Measurements from ENCODE around the gene GABBR2.
"Not testable (repeated sequence)": the region's sequence is repeated elsewhere in the genome, so short reads cannot be mapped to it uniquely, and the experiment has no call there.

GABBR2 gene

GRCh38 chr9:98591696-98592095 lies 117.0 kb downstream of the GABBR2 start:
- H3K27me3 ChIP-seq (replicated peaks; ENCODE audit: control insufficient read depth, insufficient read depth, low read length, poor library complexity, severe bottlenecking), result no peaks in the 10 kb centered on the region
- H3K4me1 ChIP-seq (ENCODE audit: control insufficient read depth, insufficient read depth, low read length, poor library complexity, severe bottlenecking), result no peaks in the 10 kb centered on the region
- H3K4me3 ChIP-seq (ENCODE audit: insufficient read depth, low read depth, low read length, poor library complexity, severe bottlenecking), result no peak overlapping the region
- no peak for DNase-seq
- no peaks in the 10 kb centered on the region for H3K9me3 ChIP-seq (ENCODE audit: control insufficient read depth, low read length)
- H3K36me3 ChIP-seq (ENCODE audit: control insufficient read depth, insufficient read depth, low read length), result no peaks in the 10 kb centered on the region
- no peak overlapping the region for H3K27ac ChIP-seq (ENCODE audit: insufficient read depth, low read length, poor library complexity, severe bottlenecking)

GRCh38 chr9:98590101-98590500 lies 118.6 kb downstream of the GABBR2 start:
- DNase-seq, result no peak
- Histone ChIP-seq H3K4me3 (ENCODE audit: insufficient read depth, low read depth, low read length, poor library complexity, severe bottlenecking) (no peak overlapping the region), H3K4me1 (ENCODE audit: control insufficient read depth, insufficient read depth, low read length, poor library complexity, severe bottlenecking) (no peaks in the 10 kb centered on the region)

GRCh38 chr9:98589102-98589501 lies 119.6 kb downstream of the GABBR2 start:
- no peak for DNase-seq
- Histone ChIP-seq H3K27ac (ENCODE audit: insufficient read depth, low read length, poor library complexity, severe bottlenecking) (no peak overlapping the region), H3K4me3 (ENCODE audit: insufficient read depth, low read depth, low read length, poor library complexity, severe bottlenecking) (no peak overlapping the region), H3K9me3 (ENCODE audit: control insufficient read depth, low read length) (no peaks in the 10 kb centered on the region), H3K4me1 (ENCODE audit: control insufficient read depth, insufficient read depth, low read length, poor library complexity, severe bottlenecking) (no peaks in the 10 kb centered on the region), H3K27me3 (replicated peaks; ENCODE audit: control insufficient read depth, insufficient read depth, low read length, poor library complexity, severe bottlenecking) (no peaks in the 10 kb centered on the region), H3K36me3 (ENCODE audit: control insufficient read depth, insufficient read depth, low read length) (no peaks in the 10 kb centered on the region)

More at GRCh38 chr9:98590101-98590500, 118.6 kb downstream of the GABBR2 start:
- H3K27ac ChIP-seq (ENCODE audit: insufficient read depth, low read length, poor library complexity, severe bottlenecking), result no peak overlapping the region
- no peaks in the 10 kb centered on the region for H3K9me3 ChIP-seq (ENCODE audit: control insufficient read depth, low read length)
- no peaks in the 10 kb centered on the region for H3K36me3 ChIP-seq (ENCODE audit: control insufficient read depth, insufficient read depth, low read length)
- H3K27me3 ChIP-seq (replicated peaks; ENCODE audit: control insufficient read depth, insufficient read depth, low read length, poor library complexity, severe bottlenecking), result no peaks in the 10 kb centered on the region

GRCh38 chr9:98584853-98585438 lies 123.8 kb downstream of the GABBR2 start:
- H3K27ac ChIP-seq (ENCODE audit: insufficient read depth, low read length, poor library complexity, severe bottlenecking); H3K27me3 ChIP-seq (replicated peaks; ENCODE audit: control insufficient read depth, insufficient read depth, low read length, poor library complexity, severe bottlenecking); H3K9me3 ChIP-seq (ENCODE audit: control insufficient read depth, low read length); H3K36me3 ChIP-seq (ENCODE audit: control insufficient read depth, insufficient read depth, low read length); H3K4me1 ChIP-seq (ENCODE audit: control insufficient read depth, insufficient read depth, low read length, poor library complexity, severe bottlenecking); DNase-seq; H3K4me3 ChIP-seq (ENCODE audit: insufficient read depth, low read depth, low read length, poor library complexity, severe bottlenecking): not testable (repeated sequence)

GRCh38 chr9:98584059-98584458 lies 124.7 kb downstream of the GABBR2 start:
- H3K27ac ChIP-seq (ENCODE audit: insufficient read depth, low read length, poor library complexity, severe bottlenecking), result no peak overlapping the region
- no peaks in the 10 kb centered on the region for H3K27me3 ChIP-seq (replicated peaks; ENCODE audit: control insufficient read depth, insufficient read depth, low read length, poor library complexity, severe bottlenecking)
- DNase-seq, result no peak

GRCh38 chr9:98583417-98583816 lies 125.3 kb downstream of the GABBR2 start:
- Histone ChIP-seq H3K4me1 (ENCODE audit: control insufficient read depth, insufficient read depth, low read length, poor library complexity, severe bottlenecking) (no peaks in the 10 kb centered on the region), H3K9me3 (ENCODE audit: control insufficient read depth, low read length) (no peaks in the 10 kb centered on the region), H3K27me3 (replicated peaks; ENCODE audit: control insufficient read depth, insufficient read depth, low read length, poor library complexity, severe bottlenecking) (no peaks in the 10 kb centered on the region), H3K36me3 (ENCODE audit: control insufficient read depth, insufficient read depth, low read length) (no peaks in the 10 kb centered on the region), H3K4me3 (ENCODE audit: insufficient read depth, low read depth, low read length, poor library complexity, severe bottlenecking) (no peak overlapping the region), H3K27ac (ENCODE audit: insufficient read depth, low read length, poor library complexity, severe bottlenecking) (no peak overlapping the region)
- no peak for DNase-seq

More at GRCh38 chr9:98584059-98584458, 124.7 kb downstream of the GABBR2 start:
- Histone ChIP-seq H3K36me3 (ENCODE audit: control insufficient read depth, insufficient read depth, low read length) (no peaks in the 10 kb centered on the region), H3K4me3 (ENCODE audit: insufficient read depth, low read depth, low read length, poor library complexity, severe bottlenecking) (no peak overlapping the region), H3K4me1 (ENCODE audit: control insufficient read depth, insufficient read depth, low read length, poor library complexity, severe bottlenecking) (no peaks in the 10 kb centered on the region), H3K9me3 (ENCODE audit: control insufficient read depth, low read length) (no peaks in the 10 kb centered on the region)

GRCh38 chr9:98580956-98581355 lies 127.8 kb downstream of the GABBR2 start:
- Histone ChIP-seq H3K27ac (ENCODE audit: insufficient read depth, low read length, poor library complexity, severe bottlenecking) (no peak overlapping the region), H3K4me3 (ENCODE audit: insufficient read depth, low read depth, low read length, poor library complexity, severe bottlenecking) (no peak overlapping the region), H3K4me1 (ENCODE audit: control insufficient read depth, insufficient read depth, low read length, poor library complexity, severe bottlenecking) (no peaks in the 10 kb centered on the region), H3K9me3 (ENCODE audit: control insufficient read depth, low read length) (no peaks in the 10 kb centered on the region), H3K27me3 (replicated peaks; ENCODE audit: control insufficient read depth, insufficient read depth, low read length, poor library complexity, severe bottlenecking) (no peaks in the 10 kb centered on the region), H3K36me3 (ENCODE audit: control insufficient read depth, insufficient read depth, low read length) (no peaks in the 10 kb centered on the region)
- no peak for DNase-seq

GRCh38 chr9:98579700-98580099 lies 129.0 kb downstream of the GABBR2 start:
- H3K27ac ChIP-seq (ENCODE audit: insufficient read depth, low read length, poor library complexity, severe bottlenecking), result no peak overlapping the region
- H3K36me3 ChIP-seq (ENCODE audit: control insufficient read depth, insufficient read depth, low read length), result no peaks in the 10 kb centered on the region
- DNase-seq, result no peak

GRCh38 chr9:98577446-98577845 lies 131.3 kb downstream of the GABBR2 start:
- Histone ChIP-seq H3K9me3 (ENCODE audit: control insufficient read depth, low read length) (no peaks in the 10 kb centered on the region), H3K4me1 (ENCODE audit: control insufficient read depth, insufficient read depth, low read length, poor library complexity, severe bottlenecking) (no peaks in the 10 kb centered on the region), H3K4me3 (ENCODE audit: insufficient read depth, low read depth, low read length, poor library complexity, severe bottlenecking) (no peak overlapping the region), H3K27ac (ENCODE audit: insufficient read depth, low read length, poor library complexity, severe bottlenecking) (no peak overlapping the region), H3K27me3 (replicated peaks; ENCODE audit: control insufficient read depth, insufficient read depth, low read length, poor library complexity, severe bottlenecking) (no peaks in the 10 kb centered on the region), H3K36me3 (ENCODE audit: control insufficient read depth, insufficient read depth, low read length) (no peaks in the 10 kb centered on the region)
- no peak for DNase-seq

More at GRCh38 chr9:98579700-98580099, 129.0 kb downstream of the GABBR2 start:
- Histone ChIP-seq H3K4me3 (ENCODE audit: insufficient read depth, low read depth, low read length, poor library complexity, severe bottlenecking) (no peak overlapping the region), H3K27me3 (replicated peaks; ENCODE audit: control insufficient read depth, insufficient read depth, low read length, poor library complexity, severe bottlenecking) (no peaks in the 10 kb centered on the region), H3K4me1 (ENCODE audit: control insufficient read depth, insufficient read depth, low read length, poor library complexity, severe bottlenecking) (no peaks in the 10 kb centered on the region), H3K9me3 (ENCODE audit: control insufficient read depth, low read length) (no peaks in the 10 kb centered on the region)

GRCh38 chr9:98576859-98577258 lies 131.9 kb downstream of the GABBR2 start:
- no peaks in the 10 kb centered on the region for H3K9me3 ChIP-seq (ENCODE audit: control insufficient read depth, low read length)
- no peaks in the 10 kb centered on the region for H3K4me1 ChIP-seq (ENCODE audit: control insufficient read depth, insufficient read depth, low read length, poor library complexity, severe bottlenecking)
- no peak overlapping the region for H3K4me3 ChIP-seq (ENCODE audit: insufficient read depth, low read depth, low read length, poor library complexity, severe bottlenecking)
- no peaks in the 10 kb centered on the region for H3K27me3 ChIP-seq (replicated peaks; ENCODE audit: control insufficient read depth, insufficient read depth, low read length, poor library complexity, severe bottlenecking)
- no peaks in the 10 kb centered on the region for H3K36me3 ChIP-seq (ENCODE audit: control insufficient read depth, insufficient read depth, low read length)
- H3K27ac ChIP-seq (ENCODE audit: insufficient read depth, low read length, poor library complexity, severe bottlenecking), result no peak overlapping the region
- no peak for DNase-seq
